GM23338 (cell line): ENCODE results near the gene CROCC2.

Source experiments
- CTCF ChIP-seq, 2 experiments: fragments of 200-600 bp in 1 of 2; sonication (generic) in 1 of 2; conservative IDR thresholded peaks; 2 replicates each; pipeline versions ENCODE4 v1.5.1 to v1.6.1; 2016 to 2017; ENCODE audit warnings: antibody characterized with exemption in 2 of 2, low read depth in 2 of 2, mild to moderate bottlenecking in 2 of 2, moderate library complexity in 1 of 2
- EZH2 ChIP-seq: fragments of 200-600 bp; sonication (generic); IDR thresholded peaks from one replicate; pipeline ENCODE4 v1.8.0; 2017; ENCODE audit warnings: antibody characterized with exemption, mild to moderate bottlenecking, low read depth; ENCODE audit not compliant: unreplicated experiment
- POLR2AphosphoS5 ChIP-seq: IDR thresholded peaks from 2 replicates; pipeline ENCODE4 v1.6.1; 2016; ENCODE audit warnings: antibody characterized with exemption, low read depth
- REST ChIP-seq: IDR thresholded peaks from one replicate; pipeline ENCODE4 v1.6.1; 2018; ENCODE audit warnings: antibody characterized with exemption; ENCODE audit not compliant: unreplicated experiment

GRCh38 chr2:240991378-240992263, 85.5 kb downstream of the CROCC2 start:
- TF ChIP-seq POLR2AphosphoS5 (no peak), REST (no peak), CTCF (conservative IDR thresholded peaks at IDR 0.05; ENCODE audit: low read depth in 2 of 2) (no peak), EZH2 (no peak)
